HG02885 (cell line): ENCODE data around the gene SIK3.
"Not testable (repeated sequence)": the region's sequence is repeated elsewhere in the genome, so short reads cannot be mapped to it uniquely, and the experiment has no call there.

Experiments used
- ATAC-seq: cut with Tn5 transposase; IDR thresholded peaks from one replicate; pipeline ENCODE4 v1.9.1; 2021; ENCODE audit warnings: mild to moderate bottlenecking; ENCODE audit not compliant: unreplicated experiment, poor library complexity

The SIK3 gene

GRCh38 chr11:117052196-117053149 is 45.8 kb downstream of the SIK3 start:
- no peak for ATAC-seq

- not testable (repeated sequence) for ATAC-seq
Measured at GRCh38 chr11:117050121-117050520, 48.1 kb downstream of the SIK3 start.

GRCh38 chr11:117046627-117047026 is 51.6 kb downstream of the SIK3 start:
- not testable (repeated sequence) for ATAC-seq

GRCh38 chr11:117045956-117046355 is 52.3 kb downstream of the SIK3 start:
- ATAC-seq: no peak

GRCh38 chr11:117045196-117045595 is 53.0 kb downstream of the SIK3 start:
- no peak for ATAC-seq

GRCh38 chr11:117044287-117045035 is 53.8 kb downstream of the SIK3 start:
- ATAC-seq: no peak

- ATAC-seq: no peak
Measured at GRCh38 chr11:117042689-117043088, 55.5 kb downstream of the SIK3 start.

- ATAC-seq: no peak
Measured at GRCh38 chr11:117039900-117040299, 58.3 kb downstream of the SIK3 start.

- ATAC-seq: no peak
Measured at GRCh38 chr11:117039270-117039669, 59.0 kb downstream of the SIK3 start.

GRCh38 chr11:117037975-117038350 is 60.3 kb downstream of the SIK3 start:
- no peak for ATAC-seq

GRCh38 chr11:117037279-117037974 is 60.8 kb downstream of the SIK3 start:
- no peak for ATAC-seq

GRCh38 chr11:117034901-117035300 is 63.3 kb downstream of the SIK3 start:
- no peak for ATAC-seq

- ATAC-seq: no peak
Measured at GRCh38 chr11:117026593-117027330, 71.5 kb downstream of the SIK3 start.

- not testable (repeated sequence) for ATAC-seq
Measured at GRCh38 chr11:117023707-117024106, 74.5 kb downstream of the SIK3 start.

- ATAC-seq: no peak
Measured at GRCh38 chr11:117023178-117023577, 75.0 kb downstream of the SIK3 start.

GRCh38 chr11:117022526-117022925 is 75.7 kb downstream of the SIK3 start:
- no peak for ATAC-seq

GRCh38 chr11:117020869-117021564 is 77.2 kb downstream of the SIK3 start:
- ATAC-seq: no peak

- no peak for ATAC-seq
Measured at GRCh38 chr11:117020287-117020686, 77.9 kb downstream of the SIK3 start.

GRCh38 chr11:117019871-117020270 is 78.4 kb downstream of the SIK3 start:
- no peak for ATAC-seq
